Keratinocyte (primary cell): Measurements from ENCODE around the gene C6orf15.

Experiments used
- EZH2 ChIP-seq: IDR thresholded peaks from one replicate; pipeline ENCODE4 v1.6.1; 2012; ENCODE audit warnings: inconsistent platforms, mild to moderate bottlenecking, low read length, moderate library complexity
- TF ChIP-seq, protein P1 (sequence below), 3 experiments: IDR thresholded peaks in 1 of 3; conservative IDR thresholded peaks in 1 of 3; optimal IDR thresholded peaks in 1 of 3; 2 replicates in 2 of 3; 3 replicates in 1 of 3; pipeline versions ENCODE3 to v1.5.1; 2011; ENCODE audit warnings: low read length in 3 of 3, mild to moderate bottlenecking in 3 of 3, moderate library complexity in 2 of 3, control low read depth in 1 of 3, inconsistent platforms in 1 of 3; ENCODE audit not compliant: insufficient read depth in 2 of 3; ENCODE audit errors: extremely low read depth in 1 of 3

DNA sequence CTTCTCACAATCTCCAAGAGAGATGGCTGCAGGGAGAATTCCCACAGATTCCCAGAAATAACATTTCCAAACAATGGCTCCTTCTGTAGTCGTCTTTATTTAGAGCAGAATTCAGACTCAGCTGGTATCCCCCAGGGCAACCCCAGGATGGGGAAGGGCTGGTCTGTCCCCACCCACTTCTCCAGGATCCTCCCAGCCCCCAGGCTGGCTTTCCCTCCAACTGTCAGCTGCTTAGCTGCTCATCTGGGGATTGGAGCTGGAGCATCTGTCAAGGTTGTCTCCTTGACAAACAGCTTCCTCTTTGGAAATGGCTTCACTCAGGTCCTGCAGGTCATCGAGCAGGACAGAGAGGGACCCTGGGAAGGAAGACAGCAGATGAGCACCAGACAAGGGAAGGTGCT lies 30.0 kb upstream of the C6orf15 start:
- TF ChIP-seq, protein P1, sequence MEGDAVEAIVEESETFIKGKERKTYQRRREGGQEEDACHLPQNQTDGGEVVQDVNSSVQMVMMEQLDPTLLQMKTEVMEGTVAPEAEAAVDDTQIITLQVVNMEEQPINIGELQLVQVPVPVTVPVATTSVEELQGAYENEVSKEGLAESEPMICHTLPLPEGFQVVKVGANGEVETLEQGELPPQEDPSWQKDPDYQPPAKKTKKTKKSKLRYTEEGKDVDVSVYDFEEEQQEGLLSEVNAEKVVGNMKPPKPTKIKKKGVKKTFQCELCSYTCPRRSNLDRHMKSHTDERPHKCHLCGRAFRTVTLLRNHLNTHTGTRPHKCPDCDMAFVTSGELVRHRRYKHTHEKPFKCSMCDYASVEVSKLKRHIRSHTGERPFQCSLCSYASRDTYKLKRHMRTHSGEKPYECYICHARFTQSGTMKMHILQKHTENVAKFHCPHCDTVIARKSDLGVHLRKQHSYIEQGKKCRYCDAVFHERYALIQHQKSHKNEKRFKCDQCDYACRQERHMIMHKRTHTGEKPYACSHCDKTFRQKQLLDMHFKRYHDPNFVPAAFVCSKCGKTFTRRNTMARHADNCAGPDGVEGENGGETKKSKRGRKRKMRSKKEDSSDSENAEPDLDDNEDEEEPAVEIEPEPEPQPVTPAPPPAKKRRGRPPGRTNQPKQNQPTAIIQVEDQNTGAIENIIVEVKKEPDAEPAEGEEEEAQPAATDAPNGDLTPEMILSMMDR (optimal IDR thresholded peaks at IDR 0.05 in 1 of 3, IDR thresholded peaks at IDR 0.05 in 1 of 3, conservative IDR thresholded peaks at IDR 0.05 in 1 of 3; ENCODE audit: extremely low read depth in 1 of 3, insufficient read depth in 2 of 3, low read length in 3 of 3) = no peak
- no peak for TF ChIP-seq EZH2
